HG02678 (cell line): Measurements from ENCODE around the gene TTR.
A peak's percentile ranks its signal among the peaks of the same experiment; 100 is the strongest.

Experiments
- ATAC-seq: cut with Tn5 transposase; IDR thresholded peaks from one replicate; pipeline ENCODE4 v1.9.1; 2021; ENCODE audit warnings: mild to moderate bottlenecking, moderate library complexity; ENCODE audit not compliant: unreplicated experiment

TTR gene

GRCh38 chr18:31591628-31592027 lies at the start of gene TTR:
TSS of gene TTR (plus strand) at chr18:31591877. CDS start at chr18:31591903, 26 bp downstream.
- ATAC-seq = no peak

GRCh38 chr18:31546476-31546875 lies 45.2 kb upstream of the TTR start:
- ATAC-seq = no peak

- no peak for ATAC-seq
Observed at GRCh38 chr18:31548853-31549252, 42.8 kb upstream of the TTR start.

GRCh38 chr18:31549416-31549815 lies 42.3 kb upstream of the TTR start:
- ATAC-seq = no peak

- ATAC-seq = no peak
Observed at GRCh38 chr18:31551883-31552282, 39.8 kb upstream of the TTR start.

GRCh38 chr18:31553800-31554199 lies 37.9 kb upstream of the TTR start:
- no peak for ATAC-seq

GRCh38 chr18:31554776-31555175 lies 36.9 kb upstream of the TTR start:
- no peak for ATAC-seq

- ATAC-seq = peak; percentile 80
Observed at GRCh38 chr18:31555971-31556747, 35.5 kb upstream of the TTR start.

GRCh38 chr18:31557446-31557845 lies 34.2 kb upstream of the TTR start:
- ATAC-seq = no peak

GRCh38 chr18:31558567-31558966 lies 33.1 kb upstream of the TTR start:
- no peak for ATAC-seq

- no peak for ATAC-seq
Observed at GRCh38 chr18:31562726-31563125, 29.0 kb upstream of the TTR start.

GRCh38 chr18:31563778-31564177 lies 27.9 kb upstream of the TTR start:
- ATAC-seq = no peak

- ATAC-seq = no peak
Observed at GRCh38 chr18:31565345-31565744, 26.3 kb upstream of the TTR start.

GRCh38 chr18:31565782-31566512 lies 25.7 kb upstream of the TTR start:
- no peak for ATAC-seq

GRCh38 chr18:31566576-31567306 lies 24.9 kb upstream of the TTR start:
- ATAC-seq = no peak

- ATAC-seq = no peak
Observed at GRCh38 chr18:31572368-31572767, 19.3 kb upstream of the TTR start.

GRCh38 chr18:31573051-31573450 lies 18.6 kb upstream of the TTR start:
- no peak for ATAC-seq

- ATAC-seq = no peak
Observed at GRCh38 chr18:31574359-31574758, 17.3 kb upstream of the TTR start.

GRCh38 chr18:31575515-31576257 lies 16.0 kb upstream of the TTR start:
- ATAC-seq = no peak

- ATAC-seq = peak; percentile 73
Observed at GRCh38 chr18:31576670-31577069, 15.0 kb upstream of the TTR start.

GRCh38 chr18:31577195-31577594 lies 14.5 kb upstream of the TTR start:
- ATAC-seq = peak; percentile 34
